Measurements from ENCODE around the gene NBEAL2. TPM values are rescaled to one million over a fixed set of nuclear protein-coding genes. Genes with fewer than 3 reads are reported as not detected.
A peak's percentile ranks its signal among the peaks of the same experiment; 100 is the strongest.

The NBEAL2 gene
- total and polyA plus RNA-seq, 2 of the 4 experiments (the other 2 are of a cell fraction), result 2.2 to 12.5 TPM

- no peak for ATAC-seq (ENCODE audit: low read depth)
- Histone ChIP-seq H4K91ac (ENCODE audit: insufficient read depth, low read depth, low read length) (peak overlapping the region; percentile 93; the same call in 1 of the 2 replicates), H3K4me1 (ENCODE audit: control insufficient read depth, insufficient read depth, low read length) (peaks cover 8% of the 10 kb centered on the region), H3K23ac (ENCODE audit: low read depth, low read length) (no peak overlapping the region; the same call in 1 of the 2 replicates), H3K4me2 (ENCODE audit: low read depth, low read length) (peak overlapping the region; percentile 79; the same call in 1 of the 2 replicates), H2AK9ac (replicated peaks; ENCODE audit: low read depth, low read length, poor library complexity) (peak overlapping the region; percentile 98), H3K36me3 (ENCODE audit: control insufficient read depth, insufficient read depth, low read length) (peaks cover 10% of the 10 kb centered on the region), H4K8ac (ENCODE audit: low read depth in 2 of 2, low read length in 2 of 2) (peak overlapping the region; percentile 90 to 98), H3K56ac (ENCODE audit: extremely low read depth, insufficient read depth, low read length) (no peak overlapping the region), H2AK5ac (ENCODE audit: low read depth, low read length) (peak overlapping the region; percentile 76), H2BK15ac (ENCODE audit: low read depth, low read length) (no peak overlapping the region), H2BK120ac (ENCODE audit: low read depth, low read length) (peak overlapping the region; percentile 64; the same call in 1 of the 2 replicates), H3K9me1 (ENCODE audit: insufficient read depth, low read length) (peaks cover 22% of the 10 kb centered on the region), H3K14ac (replicated peaks; ENCODE audit: low read depth, low read length) (peak overlapping the region; percentile 96; the same call in 1 of the 2 replicates), H2BK20ac (ENCODE audit: low read depth, low read length) (peak overlapping the region; percentile 18; the same call in 1 of the 2 replicates), H3K18ac (ENCODE audit: low read depth, low read length) (peak overlapping the region; percentile 22; the same call in 1 of the 2 replicates), H3K27ac (ENCODE audit: insufficient read depth, low read length) (peak overlapping the region; percentile 87; the same call in 1 of the 2 replicates), H3K79me1 (ENCODE audit: low read depth in 1 of 2, low read length in 2 of 2) (peaks cover 2 to 20% of the 10 kb centered on the region in 2 experiments), H4K20me1 (ENCODE audit: insufficient read depth, low read length) (no peaks in the 10 kb centered on the region; the same call in 1 of the 2 replicates), H2AFZ (replicated peaks; ENCODE audit: low read length, poor library complexity) (peak overlapping the region; percentile 98), H3K4me3 (ENCODE audit: insufficient read depth, low read depth, low read length) (no peak overlapping the region), H3K9ac (ENCODE audit: low read depth, low read length) (peak overlapping the region; percentile 89; the same call in 1 of the 2 replicates), H3K9me3 (ENCODE audit: control insufficient read depth, insufficient read depth, low read length) (no peaks in the 10 kb centered on the region), H2BK5ac (ENCODE audit: low read depth, low read length, poor library complexity, severe bottlenecking) (peak overlapping the region; percentile 85), H3K4ac (ENCODE audit: low read depth, low read length) (peak overlapping the region; percentile 99), H4K5ac (ENCODE audit: low read depth, low read length) (peak overlapping the region; percentile 87), H3K27me3 (ENCODE audit: control insufficient read depth, insufficient read depth, low read length) (no peaks in the 10 kb centered on the region)
- in situ Hi-C loops (cut with MboI; ENCODE audit: low sequenced_read_pairs) (no loop called here), intact Hi-C loops (cut with micrococcal nuclease) (no loop called here), dilution Hi-C loops (cut with HindIII; ENCODE audit: low sequenced_read_pairs, unreplicated experiment) (no loop called here)
- BruUV-seq (replicated peaks), result no TSS peak
- no peak for TF ChIP-seq BHLHE40 (IDR thresholded peaks at IDR 0.05; ENCODE audit: low read depth, low read length)
- TF ChIP-seq RAD21 (IDR thresholded peaks at IDR 0.05; ENCODE audit: low read length), result no peak
- TF ChIP-seq RCOR1 (IDR thresholded peaks at IDR 0.05; ENCODE audit: insufficient replicate concordance, low read length), result no peak
- TF ChIP-seq USF2 (IDR thresholded peaks at IDR 0.05; ENCODE audit: low read depth, low read length), result no peak
- no peak for TF ChIP-seq CTCF (conservative IDR thresholded peaks at IDR 0.05; ENCODE audit: low read depth, low read length)
- TF ChIP-seq MAFK (IDR thresholded peaks at IDR 0.05; ENCODE audit: low read depth, low read length), result no peak
- no peak for DNase-seq
- POLR2A ChIA-PET (ENCODE audit: unreplicated experiment), result no interaction called here
- CTCF ChIA-PET, result interaction anchor here (0.6 kb wide), 1 partner anchor 69 kb away, joined by 5 read pairs; no protein-coding TSS in a partner anchor
- WGBS, 2 experiments (ENCODE audit: extremely low coverage in 2 of 2, insufficient read length in 1 of 2), result no CpG with 5 or more reads among the region's 23 CpGs
Measured at GRCh38 chr3:47010111-47010712, 30.7 kb downstream of the NBEAL2 start.
